Sigmoid colon (tissue), 7 donors: Measurements from ENCODE around the gene CLCN3. TPM values are rescaled to one million over a fixed set of nuclear protein-coding genes. Genes with fewer than 3 reads are reported as not detected.

Experiments
- DNase-seq: peaks from one replicate; pipeline ENCODE4 v3.0.0-alpha.2; 2019
- H3K27ac ChIP-seq, 4 donors: fragments of 200-600 bp; sonication (generic); one replicate each; pipeline ENCODE4 v1.5.1; 2016 to 2019; ENCODE audit warnings: mild to moderate bottlenecking in 1 of 4
- H3K27me3 ChIP-seq, 3 donors: fragments of 200-600 bp; sonication (generic); one replicate each; pipeline ENCODE4 v1.5.1; 2019; ENCODE audit warnings: mild to moderate bottlenecking in 1 of 3
- H3K36me3 ChIP-seq, 4 donors: fragments of 200-600 bp; sonication (generic); one replicate each; pipeline ENCODE4 v1.5.1; 2016 to 2019
- H3K4me1 ChIP-seq, 4 donors: fragments of 200-600 bp; sonication (generic); one replicate each; pipeline ENCODE4 v1.5.1; 2017 to 2019
- H3K4me3 ChIP-seq, 4 donors: fragments of 200-600 bp; sonication (generic); one replicate each; pipeline ENCODE4 v1.5.1; 2017 to 2019; ENCODE audit warnings: mild to moderate bottlenecking in 2 of 4, moderate library complexity in 1 of 4
- H3K9me3 ChIP-seq, 4 donors: fragments of 200-600 bp in 3 of 4; sonication (generic) in 3 of 4; one replicate each; pipeline versions ENCODE4 v1.5.1 to v1.6.1; 2013 to 2019
- CTCF ChIP-seq, 4 experiments: fragments of 450-650 bp in 3 of 4; fragments of 200-600 bp in 1 of 4; IDR thresholded peaks; one replicate each; pipeline ENCODE4 v1.5.1; 2016 to 2019; ENCODE audit warnings: antibody characterized with exemption in 4 of 4, mild to moderate bottlenecking in 3 of 4, moderate library complexity in 2 of 4
- EP300 ChIP-seq, 4 donors: sonication (generic); formaldehyde crosslinking; IDR thresholded peaks; one replicate each; pipeline ENCODE4 v1.6.1; 2017; ENCODE audit warnings: antibody characterized with exemption in 4 of 4
- POLR2A ChIP-seq, 2 donors: fragments of 450-650 bp; IDR thresholded peaks; one replicate each; pipeline ENCODE4 v1.6.1; 2016; ENCODE audit warnings: antibody characterized with exemption in 2 of 2, mild to moderate bottlenecking in 2 of 2, moderate library complexity in 2 of 2
- POLR2AphosphoS5 ChIP-seq, 4 donors: sonication (generic); formaldehyde crosslinking; IDR thresholded peaks; one replicate each; pipeline ENCODE4 v1.6.1; 2017; ENCODE audit warnings: antibody characterized with exemption in 4 of 4
- WGBS, 2 donors: extraction: QIAGEN DNeasy Blood & Tissue Kit; methylation state at CpG; one replicate each; pipeline ENCODE4 v1.1.7; 2013; 5-methylcytosine and 5-hydroxymethylcytosine counted together
- intact Hi-C: fragments of 100-400 bp; cut with DNase I; formaldehyde crosslinking; loops from one replicate; pipeline ENCODE4 v1.15.1; 2023
- polyA plus RNA-seq, 3 donors: library from polyadenylated mRNA; stranded (reverse); fragments of 200-250 nt; gene quantifications; one replicate each; pipeline ENCODE4 v1.2.3, GENCODE V29; 2013
- total RNA-seq, 4 donors: library from RNA; depleted of rRNA; stranded (reverse); fragments of >200 nt; gene quantifications; one replicate each; pipeline ENCODE4 v1.1.0, GENCODE V29; 2016
- donor health status: healthy with polysubstance abuse.
- donor health status: Bipolar disorder and iron deficiency.
- donor health status: healthy.

The CLCN3 gene
- total and polyA plus RNA-seq, 7 donors = 8.6 to 37.1 (median 16.0) TPM

GRCh38 chr4:169627307-169627706 lies 6.9 kb downstream of the CLCN3 start:
- TF ChIP-seq POLR2A (IDR thresholded peaks at IDR 0.05) (no peak), CTCF (IDR thresholded peaks at IDR 0.05) (no peak), EP300 (IDR thresholded peaks at IDR 0.05) (no peak), POLR2AphosphoS5 (IDR thresholded peaks at IDR 0.05) (no peak)
- DNase-seq = no peak
- 95 to 98% methylated on average over 1 of the region's 1 CpG for WGBS, 2 donors
- Histone ChIP-seq H3K36me3 (no peaks in the 10 kb centered on the region), H3K27ac (no peak overlapping the region), H3K4me3 (no peak overlapping the region), H3K9me3 (no peaks in the 10 kb centered on the region), H3K27me3 (no peaks in the 10 kb centered on the region), H3K4me1 (peaks cover 0 to 11% (median 5%) of the 10 kb centered on the region in 4 donors)
- intact Hi-C loops = no loop called here

- Histone ChIP-seq H3K9me3 (no peaks in the 10 kb centered on the region), H3K27me3 (no peaks in the 10 kb centered on the region), H3K36me3 (no peaks in the 10 kb centered on the region), H3K4me3 (no peak overlapping the region), H3K4me1 (no peaks in the 10 kb centered on the region), H3K27ac (no peak overlapping the region)
- 92 to 93% methylated on average over 2 of the region's 2 CpGs for WGBS, 2 donors
- TF ChIP-seq POLR2A (IDR thresholded peaks at IDR 0.05) (no peak), CTCF (IDR thresholded peaks at IDR 0.05) (no peak), EP300 (IDR thresholded peaks at IDR 0.05) (no peak), POLR2AphosphoS5 (IDR thresholded peaks at IDR 0.05) (no peak)
- no peak for DNase-seq
- intact Hi-C loops = no loop called here
These were observed 8.2 kb downstream of the CLCN3 start for GRCh38 chr4:169628579-169628978.

- no peak overlapping the region for H3K4me3 ChIP-seq
- intact Hi-C loops = no loop called here
- H3K4me1 ChIP-seq = peaks cover 0 to 8% (median 3%) of the 10 kb centered on the region in 4 donors
- H3K36me3 ChIP-seq = no peaks in the 10 kb centered on the region
- H3K9me3 ChIP-seq = no peaks in the 10 kb centered on the region
- no peak for TF ChIP-seq EP300 (IDR thresholded peaks at IDR 0.05)
- TF ChIP-seq CTCF (IDR thresholded peaks at IDR 0.05) = no peak
- TF ChIP-seq POLR2AphosphoS5 (IDR thresholded peaks at IDR 0.05) = no peak
- TF ChIP-seq POLR2A (IDR thresholded peaks at IDR 0.05) = no peak
- no peak for DNase-seq
- H3K27ac ChIP-seq = no peak overlapping the region
- 92 to 96% methylated on average over 3 of the region's 3 CpGs for WGBS, 2 donors
- no peaks in the 10 kb centered on the region for H3K27me3 ChIP-seq
These were observed 9.7 kb downstream of the CLCN3 start for GRCh38 chr4:169630069-169630468.

GRCh38 chr4:169632896-169633295 lies 12.5 kb downstream of the CLCN3 start:
- Histone ChIP-seq H3K4me3 (no peak overlapping the region), H3K27me3 (no peaks in the 10 kb centered on the region), H3K36me3 (peaks cover 0 to 14% (median 0%) of the 10 kb centered on the region in 4 donors), H3K27ac (no peak overlapping the region), H3K9me3 (no peaks in the 10 kb centered on the region), H3K4me1 (peaks cover 0 to 9% (median 3%) of the 10 kb centered on the region in 4 donors)
- TF ChIP-seq POLR2A (IDR thresholded peaks at IDR 0.05) = no peak
- TF ChIP-seq EP300 (IDR thresholded peaks at IDR 0.05) = no peak
- no peak for TF ChIP-seq CTCF (IDR thresholded peaks at IDR 0.05)
- TF ChIP-seq POLR2AphosphoS5 (IDR thresholded peaks at IDR 0.05) = no peak
- DNase-seq = no peak
- WGBS, 2 donors = 90 to 95% methylated on average over 11 of the region's 11 CpGs
- intact Hi-C loops = no loop called here

GRCh38 chr4:169634975-169635374 lies 14.6 kb downstream of the CLCN3 start:
- peak overlapping the region in 1 of 4 donors; percentile 8 for H3K27ac ChIP-seq
- H3K4me3 ChIP-seq = no peak overlapping the region
- DNase-seq = no peak
- H3K27me3 ChIP-seq = no peaks in the 10 kb centered on the region
- H3K36me3 ChIP-seq = peaks cover 0 to 25% (median 3%) of the 10 kb centered on the region in 4 donors
- WGBS, 2 donors = 17 to 71% methylated on average over 1 of the region's 1 CpG
- no peaks in the 10 kb centered on the region for H3K9me3 ChIP-seq
- H3K4me1 ChIP-seq = peaks cover 0 to 9% (median 3%) of the 10 kb centered on the region in 4 donors
- TF ChIP-seq POLR2A (IDR thresholded peaks at IDR 0.05) = no peak
- no peak for TF ChIP-seq POLR2AphosphoS5 (IDR thresholded peaks at IDR 0.05)
- no peak for TF ChIP-seq CTCF (IDR thresholded peaks at IDR 0.05)
- no peak for TF ChIP-seq EP300 (IDR thresholded peaks at IDR 0.05)
- intact Hi-C loops = no loop called here
